ENCODE data around the gene CSTPP1.

The CSTPP1 gene

GRCh38 chr11:47175746-47176327 lies 239.3 kb downstream of the CSTPP1 start:
- Histone ChIP-seq H3K79me2 (ENCODE audit: insufficient read depth, low read length) (peaks cover 45% of the 10 kb centered on the region), H3K9me2 (ENCODE audit: low read depth, low read length) (no peaks in the 10 kb centered on the region), H3K27me3 (ENCODE audit: insufficient read depth, low read length) (no peaks in the 10 kb centered on the region), H4K20me1 (ENCODE audit: insufficient read depth, low read length) (no peaks in the 10 kb centered on the region), H3K9ac (ENCODE audit: low read length) (peak overlapping the region; percentile 96), H3K4me3 (ENCODE audit: low read depth, low read length, poor library complexity, severe bottlenecking) (peak overlapping the region; percentile 92), H3K4me1 (ENCODE audit: insufficient read depth, low read length, severe bottlenecking) (peaks cover 34% of the 10 kb centered on the region), H2AFZ (ENCODE audit: low read length) (no peak overlapping the region), H3K27ac (ENCODE audit: low read depth, low read length, poor library complexity, severe bottlenecking) (peak overlapping the region; percentile 87), H3K4me2 (ENCODE audit: low read length) (peak overlapping the region; percentile 94), H3K36me3 (ENCODE audit: insufficient read depth, low read length) (peaks cover 53% of the 10 kb centered on the region), H3K9me3 (ENCODE audit: low read length) (no peaks in the 10 kb centered on the region), H3F3A (ENCODE audit: insufficient read depth, low read length) (no peaks in the 10 kb centered on the region)
- TF ChIP-seq CTCF (IDR thresholded peaks at IDR 0.05; ENCODE audit: low read length) (no peak), EZH2 (IDR thresholded peaks at IDR 0.05; ENCODE audit: borderline replicate concordance, low read length) (no peak)

GRCh38 chr11:47176328-47177228 lies 240.0 kb downstream of the CSTPP1 start, which contains the start of gene ARFGAP2:
Gene ARFGAP2, minus strand, starts transcription at chr11:47176879. Its CDS starts 26 bp downstream, at chr11:47176853.
- Histone ChIP-seq H3K4me1 (ENCODE audit: insufficient read depth, low read length, severe bottlenecking) (peaks cover 34% of the 10 kb centered on the region), H3K9me2 (ENCODE audit: low read depth, low read length) (no peaks in the 10 kb centered on the region), H3K4me2 (ENCODE audit: low read length) (peak within 1 kb of the TSS; percentile 94), H3K9me3 (ENCODE audit: low read length) (no peaks in the 10 kb centered on the region), H3F3A (ENCODE audit: insufficient read depth, low read length) (no peaks in the 10 kb centered on the region), H4K20me1 (ENCODE audit: insufficient read depth, low read length) (no peaks in the 10 kb centered on the region), H3K9ac (ENCODE audit: low read length) (peak within 1 kb of the TSS; percentile 96), H2AFZ (ENCODE audit: low read length) (0 out of 2 replicates have a peak within 1 kb of the TSS, but pooled peaks have one; percentile 38), H3K4me3 (ENCODE audit: low read depth, low read length, poor library complexity, severe bottlenecking) (peak within 1 kb of the TSS; percentile 92), H3K79me2 (ENCODE audit: insufficient read depth, low read length) (peaks cover 43% of the 10 kb centered on the region), H3K27ac (ENCODE audit: low read depth, low read length, poor library complexity, severe bottlenecking) (peak within 1 kb of the TSS; percentile 87), H3K36me3 (ENCODE audit: insufficient read depth, low read length) (peaks cover 46% of the 10 kb centered on the region), H3K27me3 (ENCODE audit: insufficient read depth, low read length) (no peaks in the 10 kb centered on the region)
- TF ChIP-seq EZH2 (IDR thresholded peaks at IDR 0.05; ENCODE audit: borderline replicate concordance, low read length) (no peak), CTCF (IDR thresholded peaks at IDR 0.05; ENCODE audit: low read length) (no peak)

- H3K36me3 ChIP-seq (ENCODE audit: insufficient read depth, low read length), result peaks cover 38% of the 10 kb centered on the region
- no peaks in the 10 kb centered on the region for H3K9me3 ChIP-seq (ENCODE audit: low read length)
- peak; percentile 90 for TF ChIP-seq CTCF (IDR thresholded peaks at IDR 0.05; ENCODE audit: low read length)
- TF ChIP-seq EZH2 (IDR thresholded peaks at IDR 0.05; ENCODE audit: borderline replicate concordance, low read length), result no peak
- H2AFZ ChIP-seq (ENCODE audit: low read length), result 0 out of 2 replicates have a peak overlapping the region, but pooled peaks have one; percentile 38
- peak overlapping the region; percentile 76 for H3K27ac ChIP-seq (ENCODE audit: low read depth, low read length, poor library complexity, severe bottlenecking)
- H3K4me1 ChIP-seq (ENCODE audit: insufficient read depth, low read length, severe bottlenecking), result peaks cover 34% of the 10 kb centered on the region
- H3K4me2 ChIP-seq (ENCODE audit: low read length), result peak overlapping the region; percentile 86
- no peaks in the 10 kb centered on the region for H3K27me3 ChIP-seq (ENCODE audit: insufficient read depth, low read length)
- H4K20me1 ChIP-seq (ENCODE audit: insufficient read depth, low read length), result no peaks in the 10 kb centered on the region
- H3K9ac ChIP-seq (ENCODE audit: low read length), result peak overlapping the region; percentile 84
- H3K9me2 ChIP-seq (ENCODE audit: low read depth, low read length), result no peaks in the 10 kb centered on the region
- no peaks in the 10 kb centered on the region for H3F3A ChIP-seq (ENCODE audit: insufficient read depth, low read length)
- peak overlapping the region; percentile 92 for H3K4me3 ChIP-seq (ENCODE audit: low read depth, low read length, poor library complexity, severe bottlenecking)
- H3K79me2 ChIP-seq (ENCODE audit: insufficient read depth, low read length), result peaks cover 39% of the 10 kb centered on the region
Measured at GRCh38 chr11:47177229-47177845, 240.8 kb downstream of the CSTPP1 start.

All from OCI-LY1 (cell line).